Stimulated activated CD8-positive, alpha-beta memory T cell treated with anti-CD3 and anti-CD28 coated beads, Interleukin-4, amount 100 ng/mL, for 48 hours (primary cell): ENCODE data around the gene UBXN11.

Experiments used
- DNase-seq: peaks from one replicate; pipeline ENCODE4 v3.0.0-alpha.2; 2020

Gene UBXN11

GRCh38 chr1:26259578-26259977 lies 46.9 kb downstream of the UBXN11 start:
- no peak for DNase-seq

GRCh38 chr1:26259005-26259404 lies 47.4 kb downstream of the UBXN11 start:
- no peak for DNase-seq

GRCh38 chr1:26257222-26257621 lies 49.2 kb downstream of the UBXN11 start:
- no peak for DNase-seq

- no peak for DNase-seq
These were observed 52.0 kb downstream of the UBXN11 start for GRCh38 chr1:26254404-26254803.

GRCh38 chr1:26252718-26253117 lies 53.7 kb downstream of the UBXN11 start:
- DNase-seq: no peak

- DNase-seq: no peak
These were observed 66.5 kb downstream of the UBXN11 start for GRCh38 chr1:26239936-26240335.

- DNase-seq: no peak
These were observed 69.0 kb downstream of the UBXN11 start for GRCh38 chr1:26237230-26237966.

- peak; percentile 31 for DNase-seq
These were observed 71.6 kb downstream of the UBXN11 start for GRCh38 chr1:26234644-26235370.

- peak; percentile 99 for DNase-seq
These were observed 72.4 kb downstream of the UBXN11 start, which contains the start of gene CEP85 for GRCh38 chr1:26233903-26234643. CEP85 (plus strand) TSS chr1:26234200; CDS start chr1:26239784, 5,584 bp downstream.
